Choroid plexus epithelial cell (primary cell): ENCODE data around the gene PPDPF.
"Not testable (repeated sequence)": the region's sequence is repeated elsewhere in the genome, so short reads cannot be mapped to it uniquely, and the experiment has no call there.

Experiments
- DNase-seq: peaks from one replicate; pipeline ENCODE4 v3.0.0-alpha.2; 2010; ENCODE audit warnings: low read depth
- H3K4me3 ChIP-seq: 2 replicates; pipeline ENCODE4 v1.5.1; 2011; ENCODE audit warnings: low read depth, mild to moderate bottlenecking, control low read depth, low read length, moderate library complexity
- TF ChIP-seq, protein P1 (sequence below): conservative IDR thresholded peaks from 2 replicates; pipeline ENCODE4 v1.5.1; 2011; ENCODE audit warnings: low read depth, mild to moderate bottlenecking, control low read depth, inconsistent platforms, low read length, moderate library complexity

Gene PPDPF

GRCh38 chr20:63567136-63567385 lies 46.5 kb downstream of the PPDPF start:
- TF ChIP-seq, protein P1, sequence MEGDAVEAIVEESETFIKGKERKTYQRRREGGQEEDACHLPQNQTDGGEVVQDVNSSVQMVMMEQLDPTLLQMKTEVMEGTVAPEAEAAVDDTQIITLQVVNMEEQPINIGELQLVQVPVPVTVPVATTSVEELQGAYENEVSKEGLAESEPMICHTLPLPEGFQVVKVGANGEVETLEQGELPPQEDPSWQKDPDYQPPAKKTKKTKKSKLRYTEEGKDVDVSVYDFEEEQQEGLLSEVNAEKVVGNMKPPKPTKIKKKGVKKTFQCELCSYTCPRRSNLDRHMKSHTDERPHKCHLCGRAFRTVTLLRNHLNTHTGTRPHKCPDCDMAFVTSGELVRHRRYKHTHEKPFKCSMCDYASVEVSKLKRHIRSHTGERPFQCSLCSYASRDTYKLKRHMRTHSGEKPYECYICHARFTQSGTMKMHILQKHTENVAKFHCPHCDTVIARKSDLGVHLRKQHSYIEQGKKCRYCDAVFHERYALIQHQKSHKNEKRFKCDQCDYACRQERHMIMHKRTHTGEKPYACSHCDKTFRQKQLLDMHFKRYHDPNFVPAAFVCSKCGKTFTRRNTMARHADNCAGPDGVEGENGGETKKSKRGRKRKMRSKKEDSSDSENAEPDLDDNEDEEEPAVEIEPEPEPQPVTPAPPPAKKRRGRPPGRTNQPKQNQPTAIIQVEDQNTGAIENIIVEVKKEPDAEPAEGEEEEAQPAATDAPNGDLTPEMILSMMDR, result no peak
- H3K4me3 ChIP-seq, result no peak overlapping the region
- DNase-seq, result no peak

- peak; percentile 72 for DNase-seq
- TF ChIP-seq, protein P1, result no peak
- H3K4me3 ChIP-seq, result no peak overlapping the region
These were observed 47.0 kb downstream of the PPDPF start for GRCh38 chr20:63567386-63568169.

DNA sequence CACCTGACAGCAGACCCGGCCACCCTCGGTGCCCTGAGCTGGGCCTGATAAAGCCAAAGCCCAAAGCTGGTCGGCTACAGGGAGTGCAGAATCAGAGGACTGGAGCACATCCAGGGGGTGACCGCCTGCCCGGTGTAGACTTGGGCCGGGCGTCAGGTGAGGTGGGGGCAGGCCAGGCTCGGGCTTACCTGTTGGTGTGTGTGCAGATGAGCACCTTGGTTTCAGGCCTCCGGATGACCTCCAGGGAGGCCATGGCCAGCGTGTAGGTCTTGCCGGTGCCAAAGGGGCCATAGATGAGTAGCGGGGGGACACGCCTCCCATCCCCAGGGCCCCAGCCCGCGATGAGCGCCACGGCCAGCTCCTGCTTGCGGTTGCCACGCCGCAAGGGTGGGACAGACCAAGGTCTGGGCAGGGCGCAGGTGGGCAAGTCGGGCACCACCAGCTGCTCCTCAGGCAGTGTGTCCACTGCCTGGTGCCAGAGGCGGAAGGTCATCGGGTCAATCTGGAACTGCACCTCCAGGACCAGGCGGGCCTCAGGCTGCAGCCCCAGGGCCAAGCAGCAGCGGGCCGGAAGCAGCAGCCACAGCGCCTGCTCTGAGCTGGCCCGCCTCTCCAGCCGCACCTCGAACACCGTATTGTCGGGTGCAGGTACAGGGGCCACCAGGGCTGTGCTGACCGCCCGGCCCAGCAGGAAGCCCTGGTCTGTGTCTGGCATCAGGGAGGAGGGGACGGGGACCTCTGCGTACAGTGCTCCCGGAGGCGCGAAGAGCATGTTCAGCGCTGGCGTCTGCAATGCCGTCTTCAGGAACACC lies 47.8 kb downstream of the PPDPF start:
- DNase-seq, result no peak
- no peak overlapping the region for H3K4me3 ChIP-seq
- TF ChIP-seq, protein P1, result no peak

GRCh38 chr20:63568986-63569949 lies 48.7 kb downstream of the PPDPF start:
- H3K4me3 ChIP-seq, result no peak overlapping the region
- DNase-seq, result no peak
- TF ChIP-seq, protein P1, result no peak

- TF ChIP-seq, protein P1, result no peak
- no peak overlapping the region for H3K4me3 ChIP-seq
These were observed 49.9 kb downstream of the PPDPF start for GRCh38 chr20:63570281-63571086.

DNA sequence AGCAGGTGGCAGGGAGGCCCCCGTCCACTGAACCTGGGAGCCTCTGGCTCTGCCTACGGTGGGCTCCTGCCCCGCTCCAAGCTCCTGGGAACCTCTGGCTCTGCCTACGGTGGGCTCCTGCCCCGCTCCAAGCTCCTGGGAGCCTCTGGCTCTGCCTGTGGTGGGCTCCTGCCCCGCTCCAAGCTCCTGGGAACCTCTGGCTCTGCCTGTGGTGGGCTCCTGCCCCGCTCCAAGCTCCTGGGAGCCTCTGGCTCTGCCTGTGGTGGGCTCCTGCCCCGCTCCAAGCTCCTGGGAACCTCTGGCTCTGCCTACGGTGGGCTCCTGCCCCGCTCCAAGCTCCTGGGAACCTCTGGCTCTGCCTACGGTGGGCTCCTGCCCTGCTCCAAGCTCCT lies 50.5 kb downstream of the PPDPF start:
- H3K4me3 ChIP-seq, DNase-seq: not testable (repeated sequence)

More at GRCh38 chr20:63570281-63571086, 49.9 kb downstream of the PPDPF start:
- DNase-seq, result no peak
